Neutrophil (primary cell): Measurements from ENCODE around the gene USP33.
"Not testable (repeated sequence)": the region's sequence is repeated elsewhere in the genome, so short reads cannot be mapped to it uniquely, and the experiment has no call there.

Experiments
- H3K27ac ChIP-seq: fragments of 200-600 bp; sonication (generic); 2 replicates; pipeline ENCODE4 v1.5.1; 2016; ENCODE audit warnings: mild to moderate bottlenecking, moderate library complexity
- H3K27me3 ChIP-seq: fragments of 200-600 bp; sonication (generic); 2 replicates; pipeline ENCODE4 v1.6.0; 2016; ENCODE audit warnings: mild to moderate bottlenecking
- H3K36me3 ChIP-seq: fragments of 200-600 bp; sonication (generic); 2 replicates; pipeline ENCODE4 v1.5.1; 2017
- H3K4me1 ChIP-seq, 2 experiments: fragments of 200-600 bp in 1 of 2; sonication (generic) in 1 of 2; 1 replicate in 1 of 2; 2 replicates in 1 of 2; pipeline versions ENCODE4 v1.5.1 to v1.6.1; 2013 to 2016; ENCODE audit warnings: low read depth in 1 of 2, low read length in 1 of 2, mild to moderate bottlenecking in 1 of 2, moderate library complexity in 1 of 2; ENCODE audit not compliant: control insufficient read depth in 1 of 2, insufficient read depth in 1 of 2
- H3K4me3 ChIP-seq, 2 experiments: fragments of 200-600 bp in 1 of 2; sonication (generic) in 1 of 2; 1 replicate in 1 of 2; 2 replicates in 1 of 2; pipeline ENCODE4 v1.5.1; 2013 to 2016; ENCODE audit warnings: low read depth in 1 of 2, low read length in 1 of 2, mild to moderate bottlenecking in 1 of 2, moderate library complexity in 1 of 2
- H3K9me3 ChIP-seq: fragments of 200-600 bp; sonication (generic); 2 replicates; pipeline ENCODE4 v1.5.1; 2016
- TF ChIP-seq, protein P1 (sequence below): fragments of 200-600 bp; sonication (generic); IDR thresholded peaks from 2 replicates; pipeline ENCODE4 v1.5.1; 2016; ENCODE audit warnings: antibody characterized with exemption

Gene USP33

DNA sequence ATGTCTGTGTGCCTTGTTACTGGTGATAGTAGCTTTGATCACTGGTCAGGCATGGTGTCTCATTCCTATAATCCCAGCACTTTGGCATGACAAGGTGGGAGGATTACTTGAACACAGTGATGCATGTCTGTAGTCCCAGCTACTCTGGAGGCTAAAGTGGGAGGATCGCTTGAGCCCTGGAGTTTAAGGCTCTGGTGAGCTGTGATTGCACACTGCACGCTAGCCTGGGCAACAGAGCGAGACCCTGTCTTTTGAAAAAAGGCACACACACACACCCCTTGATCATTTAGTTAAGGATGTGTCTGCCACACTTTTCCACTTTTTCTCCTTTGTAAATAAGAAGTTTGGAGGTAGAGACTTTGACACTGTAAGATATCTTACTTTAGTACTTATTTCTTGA lies 34.9 kb upstream of the USP33 start:
- TF ChIP-seq, protein P1, sequence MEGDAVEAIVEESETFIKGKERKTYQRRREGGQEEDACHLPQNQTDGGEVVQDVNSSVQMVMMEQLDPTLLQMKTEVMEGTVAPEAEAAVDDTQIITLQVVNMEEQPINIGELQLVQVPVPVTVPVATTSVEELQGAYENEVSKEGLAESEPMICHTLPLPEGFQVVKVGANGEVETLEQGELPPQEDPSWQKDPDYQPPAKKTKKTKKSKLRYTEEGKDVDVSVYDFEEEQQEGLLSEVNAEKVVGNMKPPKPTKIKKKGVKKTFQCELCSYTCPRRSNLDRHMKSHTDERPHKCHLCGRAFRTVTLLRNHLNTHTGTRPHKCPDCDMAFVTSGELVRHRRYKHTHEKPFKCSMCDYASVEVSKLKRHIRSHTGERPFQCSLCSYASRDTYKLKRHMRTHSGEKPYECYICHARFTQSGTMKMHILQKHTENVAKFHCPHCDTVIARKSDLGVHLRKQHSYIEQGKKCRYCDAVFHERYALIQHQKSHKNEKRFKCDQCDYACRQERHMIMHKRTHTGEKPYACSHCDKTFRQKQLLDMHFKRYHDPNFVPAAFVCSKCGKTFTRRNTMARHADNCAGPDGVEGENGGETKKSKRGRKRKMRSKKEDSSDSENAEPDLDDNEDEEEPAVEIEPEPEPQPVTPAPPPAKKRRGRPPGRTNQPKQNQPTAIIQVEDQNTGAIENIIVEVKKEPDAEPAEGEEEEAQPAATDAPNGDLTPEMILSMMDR, result no peak
- no peaks in the 10 kb centered on the region for H3K27me3 ChIP-seq
- no peaks in the 10 kb centered on the region for H3K4me1 ChIP-seq
- no peak overlapping the region for H3K27ac ChIP-seq
- no peak overlapping the region for H3K4me3 ChIP-seq
- H3K36me3 ChIP-seq, result peaks cover 21% of the 10 kb centered on the region
- H3K9me3 ChIP-seq, result no peaks in the 10 kb centered on the region

DNA sequence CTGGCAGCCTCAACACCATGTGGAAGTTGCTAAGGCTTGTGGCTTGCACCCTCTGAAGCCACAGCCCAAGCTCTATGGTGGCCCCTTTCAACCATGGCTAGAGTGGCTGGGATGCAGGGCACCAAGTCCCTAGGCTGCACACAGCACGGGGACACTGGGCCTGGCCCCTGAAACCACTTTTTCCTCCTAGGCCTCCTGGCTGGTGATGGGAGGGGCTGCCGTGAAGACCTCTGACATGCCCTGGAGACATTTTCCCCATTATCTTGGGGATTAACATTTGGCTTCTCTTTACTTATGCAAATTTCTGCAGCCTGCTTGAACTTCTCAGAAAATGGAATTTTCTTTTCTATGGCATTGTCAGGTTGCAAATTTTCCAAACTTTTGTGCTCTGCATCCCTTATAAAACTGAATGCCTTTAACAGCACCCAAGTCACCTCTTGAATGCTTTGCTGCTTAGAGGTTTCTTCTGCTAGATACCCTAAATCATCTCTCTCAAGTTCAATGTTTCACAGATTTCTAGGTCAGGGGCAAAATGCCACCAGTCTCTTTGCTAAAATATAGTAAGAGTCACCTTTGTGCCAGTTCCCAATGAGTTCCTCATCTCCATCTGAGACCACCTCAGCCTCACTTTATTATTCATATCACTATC lies 26.6 kb upstream of the USP33 start:
- peaks cover 35% of the 10 kb centered on the region for H3K36me3 ChIP-seq
- not testable (repeated sequence) for H3K4me3 ChIP-seq, H3K9me3 ChIP-seq, H3K27ac ChIP-seq, H3K27me3 ChIP-seq, H3K4me1 ChIP-seq

DNA sequence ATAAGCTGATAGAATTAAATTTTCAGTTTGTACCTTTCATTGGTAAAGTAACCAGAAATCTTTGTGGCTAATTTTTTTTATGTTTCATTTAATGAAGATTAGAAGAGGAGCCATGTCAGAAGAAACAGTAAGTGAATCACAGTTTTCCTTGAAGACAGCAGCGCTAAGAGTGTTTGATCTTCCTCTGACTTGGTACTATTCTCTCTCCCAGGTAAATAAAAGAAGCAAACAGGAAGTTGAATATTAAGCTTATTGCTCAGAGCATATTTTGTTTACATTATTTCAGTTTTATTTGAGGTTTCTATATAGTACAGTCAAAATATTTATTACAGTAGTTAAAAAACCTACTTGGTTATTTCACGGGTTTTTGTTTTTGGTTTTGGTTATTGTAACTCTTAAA lies 23.5 kb upstream of the USP33 start:
- TF ChIP-seq, protein P1, result no peak
- peaks cover 8% of the 10 kb centered on the region in 2 experiments for H3K4me1 ChIP-seq
- peaks cover 24% of the 10 kb centered on the region for H3K36me3 ChIP-seq
- H3K9me3 ChIP-seq, result no peaks in the 10 kb centered on the region
- no peak overlapping the region for H3K4me3 ChIP-seq
- H3K27me3 ChIP-seq, result no peaks in the 10 kb centered on the region
- H3K27ac ChIP-seq, result no peak overlapping the region

DNA sequence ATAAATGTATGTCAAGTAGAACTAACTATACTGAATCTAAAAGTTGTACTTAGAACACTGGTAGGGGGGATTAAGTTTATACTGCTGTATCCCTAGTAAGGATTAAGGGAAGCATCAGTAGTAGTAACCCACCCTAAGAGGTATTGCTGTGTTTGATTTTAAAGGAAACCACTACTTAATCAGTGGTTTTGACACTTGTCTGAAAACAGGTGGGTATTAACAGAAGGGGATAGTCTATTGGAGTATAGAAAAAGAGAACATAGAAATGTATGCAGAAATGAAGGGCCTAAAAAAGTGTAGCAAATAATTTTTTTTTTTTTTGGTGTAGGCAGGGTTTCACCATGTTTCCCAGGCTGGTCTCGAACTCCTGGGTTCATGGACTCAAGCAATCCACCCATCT lies 22.0 kb upstream of the USP33 start:
- no peaks in the 10 kb centered on the region for H3K27me3 ChIP-seq
- H3K4me3 ChIP-seq, result no peak overlapping the region
- no peak overlapping the region for H3K27ac ChIP-seq
- no peaks in the 10 kb centered on the region for H3K9me3 ChIP-seq
- H3K36me3 ChIP-seq, result peaks cover 21% of the 10 kb centered on the region
- TF ChIP-seq, protein P1, result no peak
- peaks cover 8% of the 10 kb centered on the region in 2 experiments for H3K4me1 ChIP-seq

DNA sequence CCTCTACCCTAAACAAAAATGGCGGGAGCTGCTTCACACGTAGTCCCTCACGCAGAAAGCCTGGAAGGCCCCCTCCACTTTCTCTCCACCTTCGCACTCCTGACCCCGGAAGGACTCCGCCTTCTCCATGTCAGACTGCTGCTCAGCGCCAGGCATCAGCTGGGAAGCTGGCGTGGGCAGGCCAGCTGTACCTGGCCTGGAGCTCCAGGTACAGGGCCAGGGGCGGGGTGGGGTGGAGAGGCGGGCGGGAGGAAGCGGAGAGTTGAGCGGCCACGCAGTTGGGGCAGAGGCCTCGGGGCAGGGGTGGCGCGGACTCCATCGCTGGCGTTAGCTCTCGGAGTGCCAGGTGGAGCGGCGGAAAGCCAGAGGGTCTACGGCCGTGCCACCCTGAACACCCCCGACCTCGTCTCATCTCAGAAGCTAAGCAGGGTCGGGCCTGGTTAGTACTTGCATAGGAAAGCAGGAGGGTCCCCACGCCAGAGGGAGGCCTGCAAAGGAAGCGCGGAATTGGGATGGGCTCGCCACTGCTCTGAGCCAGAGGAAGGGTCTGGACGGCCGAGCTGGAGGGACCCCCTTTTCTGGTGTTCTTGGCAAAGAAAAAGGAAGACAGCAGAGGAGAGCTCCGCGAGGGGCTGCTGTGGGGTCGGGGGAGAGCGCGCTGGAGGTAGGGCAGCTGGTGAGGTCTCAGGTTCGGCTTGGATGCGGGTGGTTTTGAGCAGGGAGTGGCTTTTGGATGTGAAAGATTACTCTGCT lies 20.1 kb upstream of the USP33 start, which contains the start of gene MIGA1:
TSS of gene MIGA1 (plus strand) at position 121 of the 753 bp plus-strand sequence. CDS start 3,604 bp downstream, outside the sequence.
- peak within 1 kb of the TSS; percentile 74 to 77 for H3K4me3 ChIP-seq
- H3K36me3 ChIP-seq, result peaks cover 12% of the 10 kb centered on the region
- H3K27ac ChIP-seq, result peak within 1 kb of the TSS; percentile 61
- TF ChIP-seq, protein P1, result no peak
- no peaks in the 10 kb centered on the region for H3K27me3 ChIP-seq
- H3K9me3 ChIP-seq, result no peaks in the 10 kb centered on the region
- H3K4me1 ChIP-seq, result peaks cover 8% of the 10 kb centered on the region in 2 experiments
